HK-2 (cell line): ENCODE results near the gene OSBPL10.

Experiments used
- DNase-seq: peaks from one replicate; pipeline ENCODE4 v3.0.0-alpha.2; 2018; ENCODE audit not compliant: unreplicated experiment

OSBPL10 gene

DNA sequence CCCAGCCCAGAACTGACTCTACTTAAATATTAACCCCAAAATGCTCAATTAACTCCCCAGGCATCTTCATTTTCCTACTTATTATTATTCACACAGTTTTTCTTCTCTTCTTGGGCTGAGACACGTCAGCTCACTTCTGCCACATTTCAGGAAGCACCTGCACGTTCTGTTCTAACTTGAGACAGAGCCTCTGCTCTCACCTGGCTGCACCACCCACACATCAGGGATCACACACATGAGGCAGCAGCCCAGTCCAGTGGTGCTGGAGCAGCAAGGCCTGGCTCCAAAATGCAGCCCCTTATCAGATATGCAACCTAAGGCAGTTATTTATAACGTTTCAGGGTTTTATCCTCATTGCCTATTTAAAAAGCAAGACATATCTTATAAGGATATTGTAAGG lies 127.5 kb downstream of the OSBPL10 start:
- no peak for DNase-seq

DNA sequence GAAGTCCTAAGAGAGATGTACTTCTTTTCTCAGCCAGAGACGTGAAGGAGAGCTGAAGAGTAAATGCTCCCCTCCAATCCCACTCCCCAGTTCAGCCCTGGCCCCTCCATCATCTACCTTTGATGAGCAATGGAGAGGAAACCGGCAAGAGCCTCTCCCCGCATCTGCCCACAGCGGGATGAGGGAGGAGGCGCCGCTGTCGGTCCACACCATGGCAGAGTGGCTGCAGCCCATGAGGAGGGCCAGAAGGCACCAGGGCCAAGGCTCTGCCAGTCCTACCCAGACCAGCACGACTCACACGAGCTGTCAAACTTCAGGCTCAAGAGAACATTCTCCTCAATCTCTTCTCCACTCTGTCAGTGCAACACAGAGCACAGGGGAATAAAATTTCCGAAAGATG lies 129.8 kb downstream of the OSBPL10 start:
- no peak for DNase-seq

DNA sequence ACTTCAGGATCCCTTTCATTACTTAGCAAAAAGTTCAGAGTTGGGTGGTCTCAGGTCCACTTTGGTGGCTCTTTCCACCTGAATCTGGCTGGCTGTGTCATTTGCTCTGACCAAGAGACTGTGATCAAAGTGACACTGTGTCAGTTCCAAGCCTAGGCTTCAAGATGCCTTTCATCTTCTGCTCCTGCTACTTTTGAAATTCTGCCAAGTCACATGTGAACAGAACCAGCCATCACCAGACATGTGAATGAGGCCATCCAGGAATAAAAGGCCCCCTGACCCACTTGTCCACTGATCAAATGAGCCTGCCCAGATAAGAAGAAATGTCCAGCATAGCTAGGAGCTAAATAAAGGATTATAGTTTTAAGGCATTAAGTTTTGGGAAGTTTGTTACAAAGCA lies 132.2 kb downstream of the OSBPL10 start:
- DNase-seq, result no peak

DNA sequence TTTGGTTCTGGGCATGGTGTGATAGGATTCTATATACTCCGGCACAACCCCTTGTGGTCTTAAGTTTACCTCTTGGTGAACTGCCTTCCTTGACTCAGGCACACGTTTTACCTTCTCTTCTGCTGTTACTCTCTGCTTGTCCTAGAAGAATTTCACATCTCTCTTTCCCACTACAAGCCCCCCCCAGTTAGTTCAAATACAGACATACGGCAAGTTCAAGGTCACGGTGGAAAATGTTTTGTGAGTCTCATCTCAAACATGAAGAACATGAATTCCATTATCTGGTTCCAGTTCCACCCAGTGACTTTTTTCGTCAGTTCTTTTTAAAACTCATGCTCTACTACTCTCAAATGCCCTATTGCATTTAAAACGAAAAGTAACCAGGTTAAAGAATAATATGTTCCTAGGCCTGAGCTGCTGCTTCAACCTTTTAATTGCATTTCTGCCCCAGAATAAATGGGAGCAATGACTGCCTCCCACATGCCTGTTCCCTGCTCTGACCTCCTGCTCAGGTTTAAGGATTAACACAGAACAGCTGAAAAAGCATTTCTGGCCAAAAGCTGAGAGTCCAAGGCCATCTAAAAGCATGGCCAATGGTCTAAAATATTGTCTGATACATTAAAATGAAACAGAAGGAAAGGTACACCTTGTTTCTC lies 132.8 kb downstream of the OSBPL10 start:
- no peak for DNase-seq

DNA sequence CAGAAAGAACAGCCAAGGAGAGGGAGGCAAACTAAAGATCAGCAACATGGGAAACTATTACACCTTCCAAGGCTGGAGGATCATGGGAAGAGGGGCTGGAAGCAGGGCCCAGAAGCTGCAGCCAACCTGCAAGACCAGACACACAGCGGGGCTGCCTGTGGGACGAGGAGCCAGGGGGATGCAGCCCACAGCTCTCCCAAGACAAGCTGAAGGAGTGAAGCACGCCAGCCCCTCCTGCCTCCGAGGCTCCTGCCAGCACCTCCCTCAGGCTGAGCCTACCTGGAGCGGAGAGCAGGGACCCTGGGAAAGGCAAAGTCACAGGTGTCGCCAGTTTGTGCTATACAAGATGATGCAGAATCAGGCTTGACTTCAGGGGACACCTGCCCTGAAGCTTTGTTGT lies 133.3 kb downstream of the OSBPL10 start:
- no peak for DNase-seq

DNA sequence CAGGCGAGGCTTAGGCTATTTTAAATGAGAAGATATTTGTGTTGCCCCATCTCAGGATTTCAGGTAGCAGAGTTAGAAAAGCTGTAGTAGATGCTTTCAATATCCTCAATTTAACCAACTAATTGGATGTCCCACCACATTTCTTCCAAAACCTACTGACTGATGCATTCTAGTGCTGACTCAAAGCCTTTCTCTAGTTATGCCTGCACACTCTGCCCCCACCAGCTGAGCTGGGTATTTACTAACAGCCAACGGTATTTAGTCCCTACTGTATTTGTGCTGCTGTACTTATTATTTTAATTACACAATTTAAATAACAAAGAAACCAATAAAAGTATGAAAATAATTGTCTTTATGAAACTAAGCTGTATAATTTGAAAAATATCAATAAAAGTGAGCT lies 139.5 kb downstream of the OSBPL10 start:
- no peak for DNase-seq

DNA sequence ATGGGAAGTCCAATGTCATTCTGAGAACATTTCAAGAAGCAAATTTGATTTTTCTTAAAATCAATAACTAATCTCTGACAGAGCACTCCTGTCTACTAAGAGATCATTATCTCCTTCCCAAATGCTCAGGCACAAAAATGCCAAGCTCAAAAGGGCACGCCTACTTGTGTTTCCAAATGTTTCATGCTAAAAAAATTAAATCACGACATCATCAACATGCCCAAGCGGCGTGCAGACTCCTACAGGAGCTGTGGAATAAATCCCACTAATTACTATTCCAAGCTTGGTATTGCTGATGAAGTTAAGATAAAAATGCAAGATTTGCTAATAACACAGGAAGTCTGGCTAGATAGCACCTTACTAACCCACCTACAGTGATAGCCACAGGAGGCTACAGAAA lies 140.8 kb downstream of the OSBPL10 start:
- DNase-seq, result no peak

DNA sequence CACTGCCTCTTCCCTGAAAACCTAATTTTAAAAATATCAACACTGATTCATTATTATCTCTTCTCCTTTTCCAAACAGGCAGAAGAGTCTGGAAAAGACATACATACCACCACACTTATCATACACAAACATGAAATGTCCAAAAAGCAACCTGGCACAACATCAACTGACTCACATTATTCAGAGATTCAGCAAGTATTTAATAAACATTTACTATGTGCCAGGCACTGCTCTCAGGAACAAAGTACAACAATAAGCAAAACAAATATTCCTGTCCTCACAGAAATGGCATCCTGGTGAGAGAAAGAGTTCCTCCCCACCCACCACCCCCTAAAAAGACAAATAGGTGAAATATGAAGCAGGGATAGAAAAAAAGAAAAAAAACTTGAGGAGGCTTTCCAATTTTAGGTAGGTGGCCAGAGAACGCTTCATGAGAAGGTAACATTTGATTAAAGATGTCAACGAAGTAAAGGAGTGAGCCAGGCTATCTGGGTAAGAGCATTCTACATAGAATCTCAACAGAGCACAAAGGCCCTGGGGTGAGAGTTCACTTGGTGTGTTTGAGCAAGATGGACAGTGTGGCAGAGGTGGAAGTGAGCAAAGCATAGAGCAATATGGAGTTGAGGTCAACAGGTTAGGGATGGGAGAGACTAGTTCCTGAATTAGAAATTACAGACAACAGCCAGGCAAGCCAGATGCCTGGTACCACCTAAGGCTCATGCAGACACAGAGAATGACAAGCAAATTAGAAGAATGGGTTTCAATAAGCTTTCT lies 141.7 kb downstream of the OSBPL10 start:
- no peak for DNase-seq

DNA sequence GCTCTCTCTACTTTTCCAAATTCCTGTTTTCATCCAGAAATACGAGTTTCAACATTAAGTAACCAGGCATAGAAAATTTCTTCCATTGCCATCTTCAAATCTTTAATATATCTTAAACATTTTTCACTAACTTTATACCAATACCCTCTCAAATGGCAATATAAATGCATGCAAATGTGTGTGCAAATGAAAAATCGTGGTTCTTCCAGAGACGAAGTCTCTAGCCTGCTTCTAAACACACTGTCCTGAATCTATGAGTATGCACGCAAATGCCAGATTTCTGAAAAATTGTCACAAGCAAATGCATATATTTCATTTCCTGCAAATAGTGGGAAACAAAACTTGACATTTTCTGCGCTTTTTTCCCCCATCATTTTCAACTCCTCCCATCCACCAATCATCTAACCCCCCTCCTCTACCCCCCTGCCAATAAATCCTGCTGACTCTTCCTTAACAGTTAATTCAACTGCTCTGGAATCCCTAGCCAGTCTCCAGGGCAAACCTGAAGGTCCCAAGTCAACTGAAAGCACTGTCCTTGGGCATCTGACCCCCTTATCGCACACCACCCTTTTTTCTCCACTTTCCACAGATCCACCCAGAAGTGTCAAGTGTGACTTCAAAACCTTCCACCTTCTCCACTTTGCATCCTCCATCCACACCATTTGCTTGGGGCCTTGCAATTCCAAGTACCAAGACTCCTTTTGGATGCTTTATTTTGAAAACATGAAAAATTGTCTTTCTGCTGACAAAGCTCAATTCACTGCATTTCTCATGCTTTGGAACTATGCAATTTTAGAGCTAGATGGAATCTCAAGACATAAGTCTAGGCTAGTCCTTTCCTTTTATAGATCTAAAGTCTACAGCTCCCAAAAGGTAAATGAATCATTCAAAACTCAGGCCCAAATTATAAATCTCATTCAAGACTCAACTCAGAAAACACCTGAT lies 144.7 kb downstream of the OSBPL10 start:
- DNase-seq, result no peak

DNA sequence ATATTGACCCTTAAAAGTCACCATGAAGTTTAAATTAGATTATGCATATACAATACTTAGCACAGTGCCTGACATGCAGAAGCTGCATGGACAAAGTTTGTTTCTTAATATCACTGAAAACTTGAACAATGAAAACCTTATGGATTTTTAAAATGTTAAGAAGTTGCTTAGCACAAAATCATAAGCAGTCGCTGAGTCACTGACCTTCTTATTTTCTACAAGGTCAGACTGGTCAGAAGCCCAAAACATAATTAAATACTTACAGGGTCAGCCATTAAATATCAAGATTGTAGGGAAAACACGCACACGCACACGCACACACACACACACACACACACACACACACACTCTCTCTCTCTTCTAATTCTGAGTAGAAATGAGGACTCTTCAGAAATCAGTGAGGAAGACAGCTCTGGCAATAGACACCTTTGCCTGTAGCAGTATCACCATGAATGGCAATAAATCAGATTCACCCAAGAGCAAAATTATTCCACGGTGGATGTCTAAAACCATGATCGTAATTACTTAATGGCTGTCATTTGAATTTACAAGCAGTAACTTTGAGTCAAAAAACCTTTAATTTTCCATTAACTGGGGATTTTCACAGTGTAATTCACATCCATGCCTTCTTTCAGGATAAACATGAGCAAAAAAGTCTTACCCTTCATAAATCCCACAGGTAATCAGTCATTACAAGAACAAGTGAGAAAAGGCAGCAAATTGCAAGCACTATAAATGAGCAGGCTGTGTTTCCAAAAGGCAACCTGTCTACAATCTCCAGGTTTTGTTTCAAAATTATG lies 147.5 kb downstream of the OSBPL10 start:
- no peak for DNase-seq

DNA sequence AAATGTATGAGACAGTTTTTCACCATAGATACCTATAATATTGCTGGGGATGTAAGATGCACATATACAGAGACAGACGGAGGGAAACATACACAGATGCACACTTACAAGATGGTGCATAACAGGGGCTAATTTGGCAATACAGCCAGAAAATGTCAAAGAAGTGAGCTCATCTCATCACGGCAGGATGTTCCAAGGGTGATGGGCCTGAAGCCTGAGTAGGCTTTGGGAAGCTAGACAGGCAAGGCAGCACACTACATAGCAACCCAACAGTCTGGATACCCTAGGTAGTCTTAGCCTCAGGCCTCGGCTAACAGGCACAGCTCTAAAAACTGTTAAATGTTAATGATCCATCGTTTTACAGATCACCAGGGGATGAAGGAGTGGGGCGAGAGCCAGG lies 148.5 kb downstream of the OSBPL10 start:
- DNase-seq, result no peak

DNA sequence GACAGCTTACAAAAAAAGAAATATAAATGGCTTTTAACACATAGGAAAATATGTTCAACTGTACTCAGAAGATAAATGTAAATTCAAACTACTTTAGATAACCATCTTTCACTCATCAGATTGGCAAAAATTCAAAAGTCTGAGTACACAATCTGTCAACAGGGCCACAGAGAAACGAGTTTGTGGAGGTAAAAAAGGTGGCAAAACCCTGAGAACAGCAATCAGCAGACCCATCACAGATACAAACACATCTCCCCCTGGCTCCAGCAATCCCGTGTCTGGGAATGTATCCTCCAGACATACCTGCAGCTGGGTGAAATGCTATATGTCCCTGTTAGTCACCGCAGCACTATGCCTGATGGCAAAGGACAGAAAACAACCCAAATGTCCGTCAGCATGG lies 149.5 kb downstream of the OSBPL10 start:
- no peak for DNase-seq

DNA sequence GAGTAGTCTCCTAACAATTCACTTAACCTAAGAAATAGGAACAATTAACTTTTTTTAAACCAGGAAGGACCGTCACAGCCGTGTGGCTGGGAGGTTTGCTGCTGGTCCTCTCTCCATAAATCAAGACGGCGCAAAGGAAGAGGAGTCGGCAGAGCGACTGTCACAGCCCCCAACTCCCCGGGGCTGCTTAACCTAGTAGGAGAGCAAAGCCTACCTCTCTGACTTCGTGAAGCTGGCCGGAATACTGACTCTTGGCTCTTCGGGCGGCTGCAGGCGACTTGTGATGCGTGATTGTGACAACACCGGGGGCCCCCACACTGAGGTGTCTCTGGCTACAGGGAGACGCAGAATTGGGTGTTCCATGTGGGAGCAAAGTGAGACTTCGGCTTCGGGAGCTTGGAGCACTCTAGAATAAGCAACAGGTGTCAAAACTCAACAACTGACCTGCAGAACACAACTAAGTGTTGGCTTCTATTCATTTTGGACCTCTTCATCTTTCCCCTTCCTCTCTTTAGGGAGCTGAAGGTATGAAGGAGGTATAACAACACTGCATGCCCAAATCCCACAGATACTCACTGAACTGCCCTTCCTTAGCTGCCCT lies 151.1 kb downstream of the OSBPL10 start:
- no peak for DNase-seq

DNA sequence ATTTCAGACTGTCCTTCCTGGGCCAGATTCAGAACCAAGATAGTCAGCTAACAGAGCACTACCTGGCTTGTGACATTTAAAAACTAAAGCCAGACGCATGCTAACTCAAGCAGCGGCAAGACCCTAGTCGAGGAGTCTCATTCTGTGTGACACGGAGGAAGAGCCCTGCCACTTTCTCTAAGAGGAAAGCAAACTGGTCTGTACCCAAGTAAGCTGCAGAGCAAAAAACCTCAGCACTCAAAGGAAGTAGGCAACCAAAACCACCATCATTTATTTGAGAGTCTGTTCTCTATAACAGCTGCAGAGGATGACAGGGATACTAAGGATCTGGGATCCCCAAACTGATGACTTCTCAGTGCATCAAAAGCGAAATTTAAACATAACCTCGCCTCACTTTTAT lies 152.1 kb downstream of the OSBPL10 start:
- no peak for DNase-seq

DNA sequence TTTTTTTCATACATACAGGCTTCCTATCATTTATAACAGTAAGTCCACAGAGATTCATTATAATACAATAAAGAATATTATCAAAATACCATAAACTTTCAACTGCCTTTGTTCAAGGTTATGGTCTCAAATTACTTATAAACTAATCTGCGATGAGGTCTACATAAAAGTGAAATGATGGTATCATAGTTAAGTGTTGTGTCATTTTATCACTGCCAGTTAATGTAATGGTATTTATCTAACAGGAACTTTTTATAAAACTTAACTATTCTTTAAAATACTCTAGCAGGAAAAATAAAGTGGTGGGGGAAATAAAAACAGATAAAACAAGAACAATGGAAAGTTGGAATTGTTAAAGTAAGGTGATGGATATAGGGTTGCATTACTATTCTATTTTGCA lies 153.1 kb downstream of the OSBPL10 start:
- no peak for DNase-seq

DNA sequence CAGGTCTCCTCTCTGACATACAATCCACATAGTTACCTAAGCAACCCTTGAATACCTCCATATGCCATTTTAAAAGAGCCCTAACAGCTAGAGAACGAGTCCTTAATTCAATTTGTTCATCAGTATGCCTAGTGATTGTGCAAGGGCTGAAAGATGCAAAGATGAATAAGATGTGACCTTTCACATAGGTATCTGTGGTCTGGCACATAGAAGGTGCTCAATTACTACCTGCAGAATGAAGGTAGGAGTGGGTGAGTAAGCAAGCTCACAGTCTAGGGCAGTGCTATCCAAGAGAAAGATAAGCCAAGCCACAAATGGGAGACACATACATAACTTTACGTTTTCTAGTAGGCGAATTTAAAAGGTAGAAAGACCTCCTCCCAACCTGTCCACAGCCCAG lies 157.9 kb downstream of the OSBPL10 start:
- DNase-seq, result no peak

DNA sequence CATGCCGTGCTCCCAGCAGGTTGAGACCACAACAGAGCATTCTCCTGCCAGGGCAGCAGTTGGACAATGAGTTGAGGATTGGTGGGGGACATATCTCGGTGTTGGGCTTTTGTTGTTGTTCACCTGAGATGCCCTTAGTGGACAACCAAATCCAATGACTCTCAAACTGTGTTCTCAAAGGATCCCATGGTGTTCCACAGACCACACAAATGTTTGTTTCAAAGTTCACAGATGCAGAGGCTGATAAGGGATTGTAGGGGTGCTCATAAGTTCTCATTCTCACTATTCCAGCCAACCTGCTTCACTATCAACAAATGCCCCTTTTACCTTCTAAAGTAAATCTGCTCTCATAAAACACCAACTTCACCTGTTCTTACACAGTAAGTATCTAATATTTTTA lies 159.9 kb downstream of the OSBPL10 start:
- DNase-seq, result no peak

DNA sequence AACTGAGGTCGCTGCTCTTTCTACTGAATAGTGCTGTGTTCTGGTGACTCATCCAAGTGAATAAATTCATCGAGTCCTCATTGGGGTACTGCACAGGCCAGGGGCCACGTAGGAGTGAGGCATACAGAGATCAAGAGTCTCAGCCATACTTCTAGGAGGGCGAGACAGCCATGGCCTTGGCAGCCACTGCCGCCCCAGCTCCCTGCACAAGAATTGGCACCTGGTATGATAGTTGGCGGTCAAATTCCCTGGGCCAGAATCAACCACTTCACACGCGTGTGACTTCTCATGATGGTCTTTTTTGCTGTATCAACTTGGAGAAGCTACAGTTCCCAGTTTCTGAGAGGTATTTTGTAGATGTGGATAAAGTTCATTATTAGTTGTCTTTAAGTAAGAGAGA lies 161.6 kb downstream of the OSBPL10 start:
- no peak for DNase-seq

DNA sequence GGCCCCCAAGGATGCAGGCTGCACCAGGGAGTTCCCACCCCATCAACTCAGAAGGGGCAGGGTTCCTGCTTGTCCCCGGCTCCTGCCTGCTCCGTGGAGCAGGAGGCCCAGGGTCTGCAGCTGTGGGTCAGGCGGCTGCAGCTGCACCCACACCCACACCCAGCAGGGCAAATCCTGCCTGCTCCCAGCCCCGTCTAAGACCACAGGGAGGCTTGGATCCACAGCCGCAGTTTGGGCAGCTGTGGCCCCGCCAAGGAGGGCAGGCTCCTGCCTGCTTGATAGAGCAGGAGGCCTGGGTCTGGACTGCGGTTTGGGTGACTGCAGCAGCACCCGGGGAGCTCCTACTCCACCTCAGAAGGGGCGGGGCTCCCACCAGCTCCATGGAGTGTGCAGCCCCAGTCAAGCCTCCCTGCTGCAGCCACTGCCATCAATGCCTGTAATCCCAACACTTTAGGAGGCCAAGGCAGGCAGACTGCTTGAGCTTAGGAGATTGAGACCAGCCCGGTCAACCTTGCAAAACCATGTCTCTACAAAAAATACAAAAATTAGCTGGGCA lies 163.6 kb downstream of the OSBPL10 start:
- no peak for DNase-seq

DNA sequence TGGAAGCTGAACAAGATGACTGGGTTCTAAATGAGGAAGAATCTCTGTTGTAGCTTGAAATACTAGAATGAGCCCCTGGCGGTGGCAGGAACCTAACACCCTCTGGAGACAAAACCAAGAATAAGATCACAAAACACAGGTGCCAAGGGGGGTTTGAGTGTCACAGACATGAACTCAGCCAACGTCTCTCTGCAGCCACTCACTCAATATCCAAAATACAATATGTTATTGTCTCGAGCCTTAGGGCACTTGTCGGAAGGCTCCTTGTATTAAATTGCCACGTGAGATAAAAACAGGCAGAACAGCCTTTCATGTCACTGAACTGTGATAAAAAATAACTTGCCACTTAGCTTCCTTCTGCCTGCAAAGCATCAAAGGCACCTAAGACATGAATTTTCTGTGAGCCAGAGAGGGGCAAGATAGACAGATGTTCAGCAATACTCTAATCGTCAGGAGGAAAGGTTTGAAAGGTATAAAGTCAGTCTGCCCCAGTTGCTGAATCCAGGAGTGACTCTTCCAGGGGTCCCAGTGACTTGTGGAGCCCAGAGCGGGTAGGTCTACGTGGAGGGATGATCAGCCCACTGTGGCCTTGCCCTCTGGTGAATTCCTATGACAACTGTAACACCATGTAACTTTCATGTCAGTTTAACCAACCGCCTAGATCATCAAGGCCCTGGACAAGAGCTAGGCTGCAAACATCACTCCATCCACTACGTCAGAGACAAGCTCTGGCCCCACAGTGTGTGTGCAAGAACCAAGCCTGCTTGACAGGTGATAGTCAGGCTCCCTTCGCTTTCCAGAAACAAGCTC lies 165.2 kb downstream of the OSBPL10 start:
- DNase-seq, result no peak
